ENCODE data around the gene AP1AR.

GRCh38 chr4:112234952-112235609 lies 3.5 kb downstream of the AP1AR start:
- TF ChIP-seq CTCF (IDR thresholded peaks at IDR 0.05) (peak; percentile 89), ZFX (IDR thresholded peaks at IDR 0.05; ENCODE audit: borderline replicate concordance) (no peak)

Measured in 22Rv1 (cell line).